Adrenal gland (tissue), 12 donors: ENCODE data around the gene DHRS4. TPM values are rescaled to one million over a fixed set of nuclear protein-coding genes. Genes with fewer than 3 reads are reported as not detected.

Experiments
- DNase-seq, 7 donors: peaks; one replicate each; pipeline ENCODE4 v3.0.0-alpha.2; 2019 to 2020
- H3K27ac ChIP-seq, 5 donors: fragments of 200-600 bp; sonication (generic) in 4 of 5; 1 replicate in 3 of 5; 2 replicates in 2 of 5; pipeline versions ENCODE4 v1.5.1 to v1.8.0; 2016 to 2020; ENCODE audit warnings: mild to moderate bottlenecking in 1 of 5
- H3K27me3 ChIP-seq: fragments of 200-600 bp; 2 replicates; pipeline ENCODE4 v1.8.0; 2021
- H3K36me3 ChIP-seq, 2 donors: fragments of 200-600 bp; replicated peaks in 1 of 2; 1 replicate in 1 of 2; 2 replicates in 1 of 2; pipeline versions ENCODE4 v1.5.1 to v1.8.0; 2018 to 2022
- H3K4me1 ChIP-seq, 2 donors: fragments of 200-600 bp; replicated peaks in 1 of 2; 1 replicate in 1 of 2; 2 replicates in 1 of 2; pipeline versions ENCODE4 v1.5.1 to v1.8.0; 2018 to 2021
- H3K4me3 ChIP-seq, 4 donors: fragments of 200-600 bp; sonication (generic) in 3 of 4; one replicate each; pipeline ENCODE4 v1.5.1; 2016 to 2018
- H3K9me3 ChIP-seq, 3 donors: fragments of 200-600 bp; sonication (generic) in 1 of 3; replicated peaks in 1 of 3; 1 replicate in 2 of 3; 2 replicates in 1 of 3; pipeline versions ENCODE4 v1.5.1 to v1.8.0; 2016 to 2021
- CTCF ChIP-seq, 6 experiments: fragments of 450-650 bp in 4 of 6; fragments of 200-600 bp in 2 of 6; sonication (generic) in 1 of 6; IDR thresholded peaks; 1 replicate in 5 of 6; 2 replicates in 1 of 6; pipeline versions ENCODE4 v1.5.1 to v1.8.0; 2016 to 2021; ENCODE audit warnings: antibody characterized with exemption in 6 of 6, mild to moderate bottlenecking in 2 of 6, moderate library complexity in 1 of 6
- POLR2A ChIP-seq, 2 donors: fragments of 450-650 bp; IDR thresholded peaks; one replicate each; pipeline ENCODE4 v1.6.1; 2017; ENCODE audit warnings: antibody characterized with exemption in 2 of 2, mild to moderate bottlenecking in 2 of 2, moderate library complexity in 1 of 2
- WGBS, 4 donors: extraction: QIAGEN DNeasy Blood & Tissue Kit in 2 of 4; methylation state at CpG; one replicate each; pipeline versions ENCODE4 v1.1.5 to v1.1.7; 2013 to 2017; 5-methylcytosine and 5-hydroxymethylcytosine counted together
- intact Hi-C, 2 donors: fragments of 100-400 bp; cut with DNase I; formaldehyde crosslinking; loops; one replicate each; pipeline versions ENCODE4 v1.14.1 to v1.15.0; 2022 to 2023
- polyA plus RNA-seq, 3 donors: library from polyadenylated mRNA; stranded (reverse); fragments of 200-250 nt in 2 of 3; fragments of 350-450 nt in 1 of 3; fragmentation: Illumina TruSeq in 1 of 3; extraction: RNeasy Lipid Tissue Mini Kit (QIAGEN cat#74804) in 1 of 3; gene quantifications; one replicate each; pipeline ENCODE4 v1.2.3, GENCODE V29; 2013 to 2014
- total RNA-seq, 9 donors: library from RNA; depleted of rRNA in 4 of 9; stranded (reverse); fragments of >200 nt in 4 of 9; fragments of 120-200 nt in 1 of 9; fragmentation: NEBNext Ultra II Directional in 1 of 9; extraction: Animal tissue kit (Norgen Biotek cat#: 25700) in 1 of 9; gene quantifications; one replicate each; pipeline versions ENCODE4 v1.1.0 to v1.2.4, GENCODE V29; 2013 to 2023
- donor health status: healthy with polysubstance abuse.
- donor health status: Bipolar disorder and iron deficiency.
- donor health status: DM: yes; HTN: yes; CAD: no.
- donor health status: DM: no; HTN: no; CAD: no.
- donor health status: DM: no; HTN: no; CAD: no.
- donor health status: DM: yes; HTN: yes; CAD: no.

DHRS4 gene
- total and polyA plus RNA-seq, 12 donors = 26.1 to 77.5 (median 47.7) TPM

- intact Hi-C loops = loop anchor here in 1 of 2 donors (5.0 kb wide), 1 partner anchor 206 kb away; no protein-coding TSS in a partner anchor
- Histone ChIP-seq H3K4me3 (no peak overlapping the region), H3K36me3 (no peaks in the 10 kb centered on the region), H3K4me1 (no peaks in the 10 kb centered on the region), H3K27ac (no peak overlapping the region), H3K9me3 (no peaks in the 10 kb centered on the region), H3K27me3 (no peaks in the 10 kb centered on the region)
- TF ChIP-seq CTCF (IDR thresholded peaks at IDR 0.05) = no peak
- no peak for TF ChIP-seq POLR2A (IDR thresholded peaks at IDR 0.05)
- WGBS, 4 donors = 55 to 75% (median 64%) methylated on average over 4 of the region's 4 CpGs
- no peak for DNase-seq
Observed at GRCh38 chr14:23933108-23933741, 20.3 kb upstream of the DHRS4 start.

- Histone ChIP-seq H3K27me3 (no peaks in the 10 kb centered on the region), H3K9me3 (no peaks in the 10 kb centered on the region), H3K4me1 (no peaks in the 10 kb centered on the region), H3K27ac (no peak overlapping the region), H3K36me3 (no peaks in the 10 kb centered on the region), H3K4me3 (no peak overlapping the region)
- intact Hi-C loops = loop anchor here in 1 of 2 donors (5.0 kb wide), 1 partner anchor 206 kb away; no protein-coding TSS in a partner anchor
- DNase-seq = no peak
- WGBS, 4 donors = 55 to 75% (median 66%) methylated on average over 2 of the region's 2 CpGs
- TF ChIP-seq POLR2A (IDR thresholded peaks at IDR 0.05) = no peak
Observed at GRCh38 chr14:23933742-23934128, 19.8 kb upstream of the DHRS4 start.

GRCh38 chr14:23935158-23935557 lies 18.4 kb upstream of the DHRS4 start:
- Histone ChIP-seq H3K4me3 (no peak overlapping the region), H3K4me1 (no peaks in the 10 kb centered on the region), H3K27me3 (no peaks in the 10 kb centered on the region), H3K27ac (no peak overlapping the region), H3K9me3 (no peaks in the 10 kb centered on the region), H3K36me3 (no peaks in the 10 kb centered on the region)
- whole genome bisulfite sequencing, 4 donors = 87 to 89% (median 88%) methylated on average over 1 of the region's 1 CpG
- no peak for DNase-seq
- TF ChIP-seq CTCF (IDR thresholded peaks at IDR 0.05) = no peak
- TF ChIP-seq POLR2A (IDR thresholded peaks at IDR 0.05) = no peak
- intact Hi-C loops = no loop called here

- TF ChIP-seq POLR2A (IDR thresholded peaks at IDR 0.05) (no peak), CTCF (IDR thresholded peaks at IDR 0.05) (no peak)
- Histone ChIP-seq H3K27ac (no peak overlapping the region), H3K36me3 (no peaks in the 10 kb centered on the region), H3K9me3 (no peaks in the 10 kb centered on the region), H3K4me3 (no peak overlapping the region), H3K4me1 (no peaks in the 10 kb centered on the region), H3K27me3 (no peaks in the 10 kb centered on the region)
- intact Hi-C loops = no loop called here
- no peak for DNase-seq
- 77 to 86% (median 83%) methylated on average over 7 of the region's 7 CpGs for WGBS, 4 donors
Observed at GRCh38 chr14:23936084-23936829, 17.3 kb upstream of the DHRS4 start.
